NOMO-1 (cell line): Measurements from ENCODE around the gene PRRG2.
A peak's percentile ranks its signal among the peaks of the same experiment; 100 is the strongest.

Experiments used
- DNase-seq, 2 experiments: peaks; one replicate each; lab custom pipeline; 2025; ENCODE audit not compliant: unreplicated experiment in 2 of 2; lab: John Stamatoyannopoulos, UW

PRRG2 gene

DNA sequence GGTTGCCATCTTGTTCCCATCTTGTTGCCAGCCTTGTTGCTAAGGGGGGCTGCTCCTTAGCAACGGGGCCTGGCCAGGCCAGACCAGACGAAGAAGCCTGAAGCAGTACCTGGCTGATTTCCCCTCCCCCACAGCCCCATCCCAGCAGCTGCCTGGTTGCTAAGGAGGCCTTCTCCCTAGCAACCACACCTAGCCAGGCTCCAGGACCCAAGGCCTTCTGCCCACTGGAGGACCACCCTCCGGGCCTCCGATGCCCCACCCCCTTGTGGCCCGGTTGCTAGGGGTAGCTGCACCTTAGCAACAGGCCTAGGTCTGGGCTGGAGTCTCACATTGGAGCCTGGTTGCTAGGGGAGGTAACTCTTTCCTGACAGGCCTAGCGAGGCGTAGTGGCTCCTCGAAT is 3.9 kb downstream of the PRRG2 start:
- DNase-seq: no peak

DNA sequence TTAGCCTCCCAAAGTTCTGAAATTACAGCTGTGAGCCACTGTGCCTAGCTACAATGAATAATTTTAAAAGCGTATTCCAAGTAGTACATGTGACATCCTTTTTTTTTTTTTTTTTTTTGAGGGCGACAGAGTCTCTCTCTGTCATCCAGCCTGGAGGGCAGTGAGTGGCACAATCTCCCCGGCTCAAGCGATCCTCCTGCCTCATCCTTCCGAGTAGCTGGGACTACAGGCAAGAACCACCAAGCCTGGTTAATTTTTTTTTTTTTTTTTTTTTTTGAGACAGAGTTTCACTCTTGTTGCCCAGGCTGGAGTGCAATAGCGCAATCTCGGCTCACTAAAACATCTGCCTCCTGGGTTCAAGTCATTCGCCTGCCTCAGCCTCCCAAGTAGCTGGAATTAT is 6.1 kb downstream of the PRRG2 start:
- DNase-seq: no peak

DNA sequence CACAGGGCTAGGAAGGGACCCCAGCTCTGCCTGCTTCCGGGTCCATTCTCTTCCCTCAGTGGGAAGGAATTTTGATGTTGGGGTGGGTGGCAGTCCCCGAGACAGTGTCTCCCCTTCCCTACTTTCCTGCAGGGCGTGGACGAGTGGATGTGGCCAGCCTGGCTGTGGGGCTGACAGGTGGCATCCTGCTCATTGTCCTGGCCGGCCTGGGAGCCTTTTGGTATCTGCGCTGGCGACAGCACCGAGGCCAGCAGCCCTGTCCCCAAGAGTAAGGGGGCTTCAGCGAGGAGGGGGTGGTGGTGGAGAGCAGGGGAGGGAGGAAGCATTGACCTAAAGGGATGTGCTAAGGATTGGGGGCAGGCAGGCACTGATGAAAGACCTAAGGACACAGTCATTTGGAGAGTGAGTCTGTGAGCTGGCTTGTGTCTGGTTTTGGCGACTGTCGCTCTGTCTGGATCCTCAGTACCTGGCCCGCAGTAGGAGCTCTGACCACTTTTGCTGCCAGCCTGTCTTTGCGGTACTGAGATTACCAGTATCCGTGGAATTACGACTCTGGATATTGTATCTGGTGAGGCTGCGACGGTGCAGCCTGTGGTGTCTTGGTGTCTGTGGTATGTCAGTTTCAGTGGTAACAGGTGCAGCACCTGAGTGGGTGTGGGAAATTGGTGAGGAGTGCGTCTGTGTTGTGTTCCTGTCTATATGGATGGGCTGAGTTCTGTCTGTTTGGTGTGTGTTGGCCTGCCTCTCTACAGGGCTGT is 7.4 kb downstream of the PRRG2 start:
- no peak for DNase-seq

DNA sequence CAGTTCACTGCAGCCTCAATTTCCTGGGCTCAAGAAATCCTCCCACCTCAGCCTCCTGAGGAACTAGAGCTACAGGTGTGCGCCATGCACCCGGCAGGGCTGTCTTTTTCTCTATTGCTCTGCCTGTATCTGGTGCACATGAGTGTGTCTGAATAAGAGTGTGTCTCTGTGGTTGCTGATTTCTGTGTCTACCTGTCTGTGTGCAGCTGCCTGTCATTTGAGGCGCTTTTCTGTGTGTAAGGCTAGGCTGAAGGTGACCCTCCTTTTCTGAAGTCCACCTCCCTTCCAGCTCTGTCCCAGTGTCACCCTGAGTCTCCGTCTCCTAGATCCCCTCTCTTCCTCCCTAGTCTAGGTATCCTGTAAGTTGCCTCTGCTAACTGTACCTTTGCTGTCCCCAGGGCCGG is 8.4 kb downstream of the PRRG2 start:
- peak; percentile 37 to 46 for DNase-seq

DNA sequence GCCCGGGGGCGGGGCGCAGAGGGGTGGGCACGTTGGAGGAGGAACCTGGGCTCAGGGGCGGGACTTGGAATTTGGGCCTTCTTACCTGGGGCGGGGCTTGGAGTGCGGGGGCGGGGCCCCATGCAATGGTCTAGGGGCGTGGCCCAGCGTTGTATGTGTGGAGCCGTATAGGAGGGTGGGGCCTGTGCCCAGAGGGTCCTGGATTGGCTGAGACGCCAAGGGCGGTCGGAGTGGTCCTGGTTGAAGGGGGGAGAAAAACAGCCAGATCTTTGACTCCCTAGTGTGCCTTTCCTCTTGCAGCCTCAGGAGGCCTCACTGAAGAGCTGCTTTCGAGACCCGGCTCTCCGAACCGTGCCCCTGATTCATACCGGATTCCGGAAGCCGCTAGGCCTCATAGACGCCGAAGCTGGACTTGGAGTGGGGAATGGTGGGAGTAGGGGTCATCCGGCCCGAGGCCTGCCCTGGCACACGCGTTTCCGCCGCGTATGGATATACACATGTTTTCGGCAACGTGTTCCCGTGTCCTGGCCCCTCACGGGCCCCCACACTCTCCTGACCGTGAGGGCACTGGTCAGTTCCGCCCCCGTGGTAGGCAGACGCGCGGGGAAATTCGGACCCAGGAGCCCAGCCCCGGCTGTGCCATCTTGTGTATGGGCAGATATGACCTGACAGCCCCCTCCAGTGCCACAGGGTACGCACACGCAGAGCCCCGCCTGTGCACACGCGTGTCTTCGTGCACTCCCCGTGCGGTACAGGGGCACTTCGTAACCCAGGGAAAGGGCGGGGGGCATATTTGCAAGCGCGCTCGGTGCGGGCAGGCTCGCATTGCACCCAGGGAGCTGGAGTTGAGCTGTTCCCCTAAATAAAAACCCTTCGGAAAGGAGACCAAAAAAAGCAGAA is 9.2 kb downstream of the PRRG2 start:
- DNase-seq: peak; percentile 97 to 98

DNA sequence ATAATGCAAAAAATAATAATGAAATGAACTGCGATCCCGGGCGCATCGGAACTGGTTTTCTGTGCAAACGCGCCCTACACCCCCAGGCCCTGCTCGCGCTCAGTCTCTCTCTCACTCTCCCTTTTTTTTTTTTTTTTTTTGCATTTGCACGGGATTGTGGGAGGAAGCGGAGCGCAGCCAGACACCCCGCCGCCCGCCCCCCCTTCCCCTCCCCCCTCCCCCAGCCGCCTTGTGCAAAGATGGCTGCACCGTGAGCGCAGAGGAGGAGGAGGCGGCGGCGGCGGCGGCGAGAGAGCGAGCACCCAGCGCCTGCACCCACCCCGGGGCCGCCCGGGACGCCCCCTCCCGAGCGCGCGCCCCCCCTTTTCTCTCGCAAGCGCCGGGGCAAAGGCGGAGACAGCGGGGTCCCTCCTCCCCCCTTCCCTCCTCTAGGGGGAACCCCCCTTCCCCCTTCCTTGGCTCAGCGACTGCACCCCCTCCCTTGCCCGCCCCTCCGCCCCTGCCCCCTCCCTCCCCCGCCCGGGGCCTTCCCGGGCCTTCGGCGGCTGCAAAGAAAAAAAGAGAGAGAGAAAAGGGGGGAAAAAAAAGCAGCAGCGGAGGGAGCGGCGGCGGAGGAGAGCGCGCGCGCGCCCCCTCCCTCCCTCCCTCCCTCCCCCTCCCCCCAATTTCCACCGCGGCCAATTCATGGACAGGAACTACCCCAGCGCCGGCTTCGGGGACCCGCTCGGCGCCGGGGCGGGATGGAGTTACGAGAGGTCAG is 10.0 kb downstream of the PRRG2 start, which contains the start of gene PRR12:
Gene PRR12, plus strand, starts transcription at position 212 of the 760 bp plus-strand sequence. Its CDS starts 473 bp downstream, at position 685.
- peak; percentile 56 to 71 for DNase-seq

DNA sequence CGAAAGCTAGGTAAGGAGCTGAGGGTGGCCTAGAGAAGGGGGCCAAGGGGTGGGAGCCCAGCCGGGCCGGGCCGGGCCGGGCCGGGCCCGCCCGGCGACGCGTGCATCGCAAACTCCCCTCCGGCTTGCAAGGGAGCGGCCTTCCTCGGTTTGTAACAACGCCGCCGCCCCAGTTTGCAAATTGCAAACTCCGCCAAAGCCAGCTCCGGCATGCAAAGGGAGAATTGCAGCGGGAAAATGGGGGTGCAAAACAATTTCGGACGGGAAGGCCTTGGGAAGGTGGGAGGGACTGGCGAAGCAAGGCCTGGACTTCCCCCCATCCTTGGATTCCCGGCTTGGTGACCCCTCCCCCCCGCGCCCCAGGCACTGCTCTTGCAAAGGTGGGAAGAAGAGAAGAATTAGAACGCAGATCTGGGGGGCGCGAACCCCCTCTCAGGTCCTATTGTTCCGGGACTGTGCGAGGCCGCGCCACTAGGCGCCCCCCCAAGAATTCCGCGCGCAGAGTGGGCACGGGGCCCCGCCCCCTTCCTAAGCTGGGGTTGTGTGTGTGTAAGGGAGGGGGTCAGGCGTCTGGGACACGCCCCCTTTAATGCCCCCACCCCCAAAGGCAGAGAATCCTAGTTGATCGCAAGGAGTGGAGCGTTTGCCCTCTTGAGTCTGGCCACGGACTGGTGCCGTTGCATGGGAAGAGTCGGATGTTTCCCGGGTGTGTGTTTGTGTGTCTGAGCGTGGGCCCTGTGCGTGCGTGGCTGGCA is 10.8 kb downstream of the PRRG2 start:
- peak; percentile 7 to 50 for DNase-seq

DNA sequence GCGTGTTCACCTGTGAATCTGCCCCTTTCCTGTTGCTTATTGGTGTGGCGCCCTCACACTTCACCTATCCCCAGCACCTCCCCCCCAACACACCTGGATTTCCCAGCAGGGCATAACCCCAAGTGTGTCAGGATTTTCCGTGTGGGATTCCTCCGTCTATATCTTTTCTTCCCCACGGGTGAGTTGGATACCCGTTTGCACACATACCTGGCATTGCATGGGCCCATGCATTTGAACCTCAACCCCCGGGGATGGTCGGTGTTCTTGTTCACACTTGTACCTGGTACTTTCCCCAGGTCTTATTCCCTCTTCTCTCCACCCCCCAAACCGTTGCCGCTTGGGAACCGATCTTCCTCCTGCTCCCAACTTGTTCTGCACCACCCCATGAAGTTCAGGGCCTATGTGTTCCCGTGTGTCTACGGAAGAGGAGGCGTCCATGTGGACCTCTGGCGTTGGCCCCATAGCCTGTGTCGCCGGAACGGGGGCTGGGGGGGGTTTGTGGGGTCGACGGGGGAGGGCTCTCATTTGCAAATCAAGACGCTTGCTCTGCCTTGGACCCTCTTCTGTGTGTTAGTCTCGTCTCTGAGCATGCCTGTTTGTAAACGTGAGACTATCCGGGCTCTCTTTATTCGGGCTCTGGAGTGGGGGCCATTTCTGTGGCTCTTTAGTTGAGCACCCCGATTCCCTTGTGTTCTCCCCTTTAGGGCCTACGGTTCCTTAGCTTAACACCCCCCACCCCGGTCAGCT is 11.5 kb downstream of the PRRG2 start:
- DNase-seq: no peak

DNA sequence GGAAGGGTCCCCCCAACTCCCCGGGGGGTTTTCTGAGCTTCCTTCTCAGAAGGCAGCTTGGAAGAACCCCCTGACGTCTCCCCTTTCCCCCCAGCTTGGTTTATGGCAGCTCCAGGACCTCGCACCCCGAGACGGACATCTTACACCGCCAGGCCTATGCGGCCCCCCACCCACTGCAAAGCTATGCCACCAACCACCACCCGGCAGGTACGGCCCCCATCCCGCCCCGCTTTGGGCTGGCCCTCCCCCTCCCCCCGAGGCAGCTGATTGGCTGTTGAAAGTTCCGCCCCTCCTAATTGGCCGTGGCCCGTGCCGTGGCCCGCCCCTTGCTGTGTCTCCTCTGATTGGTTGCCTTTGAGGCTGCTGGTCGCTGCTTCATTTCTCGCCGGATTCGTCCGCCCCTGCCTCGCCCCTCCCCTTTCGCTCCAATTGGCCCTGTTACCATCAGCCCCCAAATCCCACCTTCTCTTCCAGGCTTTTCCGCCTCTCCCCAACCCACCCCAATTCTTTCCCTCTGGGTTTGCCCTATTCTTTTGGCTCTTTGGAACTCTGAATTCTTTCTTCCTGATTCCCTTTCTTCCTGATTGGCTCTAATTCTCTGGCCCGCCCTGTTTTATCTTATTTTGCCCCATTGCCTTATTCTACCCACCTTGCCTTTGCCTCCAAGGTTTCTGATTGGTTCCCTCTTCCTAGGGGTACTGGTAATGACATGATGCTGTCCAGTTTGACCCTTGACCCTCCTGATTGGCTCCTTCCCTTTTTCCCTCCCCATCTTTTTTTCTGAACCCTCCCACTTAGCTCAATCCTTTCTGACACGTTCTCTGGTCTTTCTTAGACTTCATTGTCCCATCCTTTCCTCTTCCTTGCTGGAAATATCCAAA is 12.4 kb downstream of the PRRG2 start:
- DNase-seq: peak; percentile 89 to 95

DNA sequence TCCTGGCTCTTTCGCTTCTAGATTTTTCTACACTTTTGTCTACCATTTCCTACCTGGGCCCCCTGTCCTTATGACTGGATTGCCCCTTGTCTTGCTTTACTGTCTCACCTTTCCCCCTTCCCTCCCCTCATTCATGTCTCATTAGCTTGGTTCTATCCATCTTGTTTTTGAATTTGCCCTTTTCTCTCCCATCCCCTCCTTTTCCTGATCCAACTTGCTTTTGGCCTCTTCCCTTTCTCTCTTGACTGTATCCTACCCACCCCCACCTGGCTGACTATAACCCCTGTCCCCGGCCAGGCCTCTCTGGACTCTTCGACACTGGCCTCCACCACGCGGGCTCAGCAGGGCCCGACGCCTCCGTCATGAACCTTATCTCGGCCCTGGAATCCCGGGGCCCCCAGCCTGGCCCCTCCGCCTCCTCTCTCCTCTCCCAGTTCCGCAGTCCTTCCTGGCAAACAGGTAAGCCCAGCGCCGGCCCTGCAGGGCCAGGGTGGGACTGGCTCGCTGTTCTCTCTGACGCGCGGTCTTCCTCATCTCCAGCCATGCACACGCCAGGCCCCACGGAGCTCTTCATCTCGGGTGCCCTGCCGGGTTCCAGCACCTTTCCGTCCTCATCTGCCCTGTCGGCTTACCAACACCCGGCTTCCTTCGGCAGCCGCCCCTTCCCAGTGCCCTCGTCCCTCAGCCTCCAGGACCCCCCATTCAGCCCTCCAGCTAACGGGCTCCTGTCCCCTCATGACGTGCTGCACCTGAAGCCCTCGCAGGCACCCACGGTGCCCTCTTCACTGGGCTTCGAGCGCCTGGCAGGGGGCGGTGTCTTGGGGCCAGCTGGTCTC is 13.3 kb downstream of the PRRG2 start:
- no peak for DNase-seq

DNA sequence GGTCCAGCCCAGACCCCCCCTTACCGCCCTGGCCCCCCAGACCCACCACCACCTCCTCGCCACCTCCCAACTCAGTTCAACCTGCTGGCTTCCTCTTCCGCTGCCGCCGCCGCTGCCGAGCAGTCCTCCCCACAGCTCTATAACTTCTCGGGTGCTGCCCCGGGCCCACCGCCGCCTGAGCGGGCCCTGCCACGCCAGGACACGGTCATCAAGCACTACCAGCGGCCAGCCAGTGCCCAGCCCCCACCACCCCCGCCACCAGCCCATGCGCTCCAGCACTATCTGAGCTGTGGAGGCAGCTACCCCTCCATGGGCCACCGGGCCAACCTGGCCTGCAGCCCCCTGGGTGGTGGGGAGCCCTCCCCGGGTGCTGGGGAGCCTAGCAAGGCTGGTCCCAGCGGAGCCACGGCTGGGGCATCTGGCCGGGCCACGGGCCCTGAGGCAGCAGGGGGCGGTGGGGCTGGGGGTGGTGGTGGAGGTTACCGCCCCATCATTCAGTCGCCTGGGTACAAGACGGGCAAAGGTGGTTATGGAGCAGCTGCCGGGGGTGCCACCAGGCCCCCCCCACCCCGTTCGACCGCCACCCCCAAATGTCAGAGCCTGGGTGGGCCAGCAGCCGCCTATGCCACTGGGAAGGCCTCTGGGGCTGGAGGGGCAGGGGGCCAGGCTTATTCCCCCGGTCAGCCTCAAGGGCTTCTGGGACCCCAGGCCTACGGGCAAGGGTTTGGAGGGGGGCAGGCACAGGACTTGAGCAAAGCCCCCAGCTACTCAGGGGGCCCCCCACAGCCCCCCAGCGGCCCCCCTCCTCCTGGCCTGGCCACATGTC is 14.1 kb downstream of the PRRG2 start:
- DNase-seq: no peak

DNA sequence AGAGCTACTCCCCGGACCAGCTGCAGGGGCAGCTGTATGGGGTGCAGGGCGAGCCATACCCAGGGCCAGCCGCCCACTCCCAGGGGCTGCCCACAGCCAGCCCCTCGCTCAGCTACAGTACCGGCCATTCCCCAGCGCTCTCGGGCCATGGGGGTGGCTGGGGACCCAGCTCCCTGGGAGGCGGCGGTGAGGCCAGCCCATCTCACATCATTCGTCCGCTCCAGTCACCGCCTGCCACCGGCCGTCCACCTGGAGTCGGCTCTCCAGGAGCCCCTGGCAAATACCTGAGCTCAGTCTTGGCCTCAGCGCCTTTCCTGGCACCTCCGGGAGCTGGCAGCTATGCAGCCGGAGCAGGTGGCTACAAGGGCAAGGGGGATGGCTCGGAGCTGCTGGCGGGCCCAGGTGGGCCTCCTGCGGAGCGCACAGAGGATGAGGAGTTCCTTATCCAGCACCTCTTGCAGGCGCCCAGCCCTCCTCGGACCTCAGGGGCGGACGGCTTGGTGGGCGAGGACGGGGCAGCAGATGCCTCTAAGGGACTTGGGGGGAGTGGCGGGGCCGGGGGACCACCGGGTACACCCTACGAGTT is 14.8 kb downstream of the PRRG2 start:
- DNase-seq: no peak

DNA sequence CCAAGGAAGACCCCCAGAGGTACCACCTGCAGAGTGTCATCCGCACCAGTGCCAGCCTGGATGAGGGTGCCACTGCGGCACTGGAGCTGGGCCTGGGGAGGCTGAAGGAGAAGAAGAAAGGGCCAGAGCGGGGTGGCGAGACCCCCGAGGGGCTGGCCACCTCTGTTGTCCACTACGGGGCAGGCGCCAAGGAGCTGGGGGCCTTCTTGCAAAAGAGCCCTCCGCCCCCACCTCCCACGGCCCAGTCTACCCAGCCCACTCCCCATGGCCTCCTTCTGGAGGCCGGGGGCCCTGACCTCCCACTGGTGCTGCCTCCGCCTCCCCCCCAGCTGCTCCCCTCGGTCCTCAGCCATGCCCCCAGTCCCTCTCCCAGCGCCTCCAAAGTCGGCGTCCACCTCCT is 15.3 kb downstream of the PRRG2 start:
- DNase-seq: no peak

DNA sequence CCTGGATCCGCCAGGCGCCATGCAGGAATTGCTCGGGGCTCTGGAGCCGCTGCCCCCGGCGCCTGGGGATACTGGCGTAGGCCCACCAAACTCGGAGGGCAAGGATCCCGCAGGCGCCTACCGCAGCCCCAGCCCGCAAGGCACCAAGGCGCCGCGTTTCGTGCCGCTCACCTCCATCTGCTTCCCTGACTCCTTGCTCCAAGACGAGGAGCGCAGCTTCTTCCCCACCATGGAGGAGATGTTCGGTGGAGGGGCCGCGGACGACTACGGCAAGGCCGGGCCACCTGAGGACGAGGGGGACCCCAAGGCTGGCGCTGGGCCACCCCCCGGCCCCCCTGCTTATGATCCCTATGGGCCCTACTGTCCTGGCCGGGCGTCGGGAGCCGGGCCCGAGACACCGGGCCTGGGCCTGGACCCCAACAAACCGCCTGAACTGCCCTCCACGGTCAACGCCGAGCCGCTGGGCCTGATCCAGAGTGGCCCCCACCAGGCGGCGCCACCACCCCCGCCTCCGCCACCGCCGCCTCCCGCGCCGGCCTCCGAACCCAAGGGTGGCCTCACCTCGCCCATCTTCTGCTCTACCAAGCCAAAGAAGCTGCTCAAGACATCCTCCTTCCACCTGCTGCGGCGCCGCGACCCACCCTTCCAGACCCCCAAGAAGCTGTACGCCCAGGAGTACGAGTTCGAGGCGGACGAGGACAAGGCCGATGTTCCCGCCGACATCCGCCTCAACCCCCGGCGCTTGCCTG is 16.0 kb downstream of the PRRG2 start:
- DNase-seq: no peak

DNA sequence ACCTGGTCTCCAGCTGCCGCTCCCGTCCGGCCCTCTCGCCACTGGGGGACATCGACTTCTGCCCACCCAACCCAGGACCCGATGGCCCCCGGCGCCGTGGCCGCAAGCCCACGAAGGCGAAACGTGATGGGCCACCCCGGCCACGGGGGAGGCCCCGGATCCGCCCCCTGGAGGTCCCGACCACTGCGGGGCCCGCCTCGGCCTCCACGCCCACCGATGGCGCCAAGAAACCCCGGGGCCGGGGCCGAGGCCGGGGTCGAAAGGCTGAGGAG is 16.5 kb downstream of the PRRG2 start:
- no peak for DNase-seq
